CD4-positive, alpha-beta T cell treated with Interleukin-6 for 4 hours (primary cell): ENCODE data around the gene NTMT1.
A peak's percentile ranks its signal among the peaks of the same experiment; 100 is the strongest.
"Not testable (repeated sequence)": the region's sequence is repeated elsewhere in the genome, so short reads cannot be mapped to it uniquely, and the experiment has no call there.

Source experiments
- DNase-seq: peaks from one replicate; pipeline ENCODE4 v3.0.0-alpha.2; 2020; ENCODE audit warnings: mixed read lengths

Gene NTMT1

GRCh38 chr9:129615407-129616285, 10.3 kb upstream of the NTMT1 start:
- DNase-seq: no peak

- peak; percentile 20 for DNase-seq
Observed at GRCh38 chr9:129617167-129617566, 8.8 kb upstream of the NTMT1 start.

DNA sequence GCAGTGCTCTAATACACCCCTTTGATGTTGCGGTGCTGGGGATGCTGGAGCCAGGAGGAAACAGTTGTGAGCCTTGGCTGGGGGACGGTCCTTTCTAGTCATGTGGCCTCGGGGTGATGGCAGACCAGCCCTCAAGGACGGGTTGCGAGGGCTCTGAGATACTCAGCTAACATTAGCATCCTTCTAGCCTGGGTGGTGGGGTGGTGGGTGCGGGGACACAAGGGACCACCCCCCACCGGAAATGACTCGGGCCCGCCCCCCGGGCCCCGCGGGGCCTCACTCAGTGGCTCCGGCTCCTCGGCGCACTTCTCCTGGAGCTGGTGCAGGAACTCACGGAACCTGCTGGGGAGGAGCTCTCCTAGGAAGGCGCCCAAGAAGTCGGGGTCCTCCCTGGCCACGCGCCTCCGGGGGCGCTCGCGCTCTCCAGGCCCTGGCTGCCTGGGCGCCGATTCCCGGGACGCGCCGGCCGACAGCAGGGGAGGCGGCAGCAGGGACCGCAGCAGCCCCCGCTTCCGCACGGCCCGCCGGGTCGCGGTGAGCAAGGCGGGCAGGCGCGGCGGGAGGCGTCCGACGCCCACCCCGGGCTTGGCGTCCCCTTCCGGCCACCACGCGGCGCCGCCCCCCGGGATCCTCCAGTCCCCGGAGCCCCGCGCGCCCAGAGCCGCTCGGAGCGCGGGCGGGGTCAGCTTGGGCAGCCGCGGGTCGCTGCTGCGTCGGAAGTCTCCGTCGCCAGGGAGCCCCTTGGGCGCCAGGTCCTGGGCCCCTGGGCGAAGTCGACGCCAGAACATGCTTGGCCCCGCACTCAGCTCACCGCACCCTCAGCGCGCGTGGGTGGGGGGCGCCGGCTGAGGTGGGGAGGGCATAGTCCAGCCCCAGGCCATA, 5.9 kb upstream of the NTMT1 start:
- DNase-seq: peak; percentile 19

DNA sequence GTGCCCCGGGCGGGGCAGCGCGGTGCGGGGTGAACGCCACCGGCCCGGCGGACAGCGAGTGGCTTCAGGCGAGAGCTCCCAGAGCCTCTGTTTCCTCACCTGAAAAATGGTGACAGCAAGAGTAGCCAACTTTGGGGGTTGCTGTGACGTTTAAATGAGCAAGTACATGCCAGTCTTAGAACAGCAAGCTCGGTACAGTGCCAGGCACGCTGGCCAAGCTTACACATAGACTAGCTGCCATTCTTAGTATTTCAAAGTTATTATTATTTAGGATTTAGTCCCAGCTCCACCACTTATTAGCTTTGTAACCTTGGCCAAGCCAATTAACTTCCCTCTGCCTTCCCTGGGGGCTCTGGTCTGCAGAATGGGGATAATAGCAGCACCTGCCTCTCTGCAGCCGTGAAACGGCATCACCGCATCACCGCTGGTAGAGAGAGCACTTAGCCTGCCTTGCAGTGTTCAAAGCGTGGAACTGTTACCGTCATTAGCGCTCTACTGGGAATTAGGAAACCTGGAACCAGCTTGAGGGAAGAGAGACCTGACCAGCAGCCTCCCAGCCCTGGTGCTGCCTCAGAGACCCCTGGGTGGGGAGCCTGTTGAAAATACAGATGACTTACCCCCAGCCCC, 5.2 kb upstream of the NTMT1 start, which contains the start of gene C9orf50:
Gene C9orf50, minus strand, starts transcription at position 433 of the 627 bp plus-strand sequence. CDS start 527 bp downstream, outside the sequence.
- peak; percentile 1 for DNase-seq

DNA sequence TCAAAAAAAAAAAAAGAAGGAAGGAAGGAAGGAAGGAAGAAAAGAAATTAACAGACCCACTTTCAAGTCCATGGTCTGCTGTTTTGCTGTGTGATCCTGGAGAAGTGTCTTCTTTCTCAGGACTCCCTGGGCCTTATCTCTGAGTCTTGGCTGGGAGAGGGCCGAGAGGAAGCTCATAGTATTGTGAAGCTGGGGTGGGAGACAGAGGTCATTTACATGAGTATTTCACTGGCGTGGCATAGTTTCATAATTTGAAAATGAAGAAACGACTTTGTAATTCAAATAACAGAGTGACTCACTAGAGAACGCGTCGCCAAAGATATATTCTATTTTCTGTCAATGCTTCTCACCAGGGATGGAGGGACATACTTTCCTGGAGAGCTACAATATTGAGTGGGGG, 2.6 kb upstream of the NTMT1 start:
- DNase-seq: no peak

- peak; percentile 81 for DNase-seq
Observed at GRCh38 chr9:129624168-129624759, 1.7 kb upstream of the NTMT1 start.

DNA sequence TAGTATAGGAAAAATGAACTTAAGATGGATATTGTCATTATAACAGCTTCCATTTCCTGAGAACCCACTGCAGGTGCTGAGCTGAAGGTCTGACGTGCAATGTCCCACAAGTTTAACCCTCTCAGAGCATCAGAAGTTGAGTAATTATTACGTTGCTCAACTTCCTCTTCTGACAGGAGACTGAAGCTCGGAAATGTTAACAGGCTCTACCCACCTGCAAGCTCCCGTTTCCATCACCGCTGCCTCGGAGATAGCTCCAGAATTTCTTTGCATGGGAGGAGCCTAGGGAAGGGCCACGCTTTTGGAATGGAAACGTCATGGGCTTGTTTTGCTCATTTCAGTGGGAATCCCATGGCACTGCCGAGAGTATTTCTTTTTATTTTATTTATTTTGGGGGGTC, 1.0 kb upstream of the NTMT1 start:
- peak; percentile 36 for DNase-seq

- DNase-seq: peak; percentile 42
Observed at GRCh38 chr9:129626625-129627284, 792 bp downstream of the NTMT1 start.

DNA sequence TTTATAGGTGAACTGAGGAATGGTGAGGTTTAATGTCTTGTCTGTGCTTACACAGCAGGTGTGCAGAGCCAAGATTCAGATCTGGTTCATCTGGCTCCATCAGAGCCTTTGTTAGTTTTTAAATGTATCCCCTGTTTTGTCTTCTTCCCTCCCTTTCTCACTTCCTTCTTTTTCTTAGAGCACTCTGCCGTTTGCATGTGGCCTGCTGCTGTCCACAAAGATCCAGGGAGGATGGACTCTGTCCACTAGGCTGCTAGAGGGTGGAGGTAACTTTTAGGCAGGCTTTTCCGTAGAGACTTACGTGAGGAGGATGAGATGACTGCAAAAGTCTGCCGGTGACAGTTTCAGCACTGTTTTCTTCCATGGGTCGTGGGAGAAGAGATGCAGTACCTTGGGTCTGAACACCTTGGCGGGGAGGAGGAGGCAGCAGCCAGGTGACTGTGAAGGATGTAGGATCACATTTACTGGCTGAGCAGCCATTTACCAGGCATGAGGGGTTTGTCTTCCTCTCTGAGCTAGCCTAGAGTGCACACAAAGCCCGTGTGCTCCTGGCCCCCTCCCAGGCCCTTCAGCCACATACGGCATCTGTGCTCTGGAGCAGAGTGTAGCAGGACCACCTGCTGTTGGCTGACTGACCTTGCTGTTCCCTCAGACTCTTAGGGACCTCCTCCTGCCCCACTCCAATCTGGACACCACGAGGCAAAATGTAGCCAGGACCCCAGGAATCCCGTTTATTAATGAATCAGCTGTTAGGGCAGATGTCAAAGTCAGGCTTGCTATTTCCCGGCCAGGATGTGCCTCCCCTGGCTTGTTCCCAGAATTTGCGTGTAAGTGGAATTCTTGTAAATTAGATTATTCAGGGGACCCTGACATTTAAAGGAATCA, 1.8 kb downstream of the NTMT1 start:
- DNase-seq: peak; percentile 0

DNA sequence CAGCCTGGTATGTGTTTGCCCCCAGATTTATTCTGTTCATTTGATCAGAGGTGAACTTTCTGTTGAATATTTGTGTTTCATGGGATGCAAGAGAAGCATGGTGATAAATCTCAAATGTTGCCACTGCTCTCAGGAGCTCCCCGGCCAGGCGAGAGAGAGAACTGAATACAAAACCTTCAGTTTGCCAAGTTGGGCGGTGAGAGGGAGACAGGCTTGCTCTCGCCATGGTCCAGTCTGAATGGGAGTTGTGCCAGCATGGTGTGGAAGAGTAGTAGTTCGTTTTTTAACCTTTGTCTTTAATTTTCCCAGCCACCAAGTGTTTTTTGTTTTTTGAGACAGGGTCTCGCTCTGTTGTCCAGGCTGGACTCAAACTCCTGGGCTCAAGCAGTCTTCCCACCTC, 2.7 kb downstream of the NTMT1 start:
- DNase-seq: no peak

DNA sequence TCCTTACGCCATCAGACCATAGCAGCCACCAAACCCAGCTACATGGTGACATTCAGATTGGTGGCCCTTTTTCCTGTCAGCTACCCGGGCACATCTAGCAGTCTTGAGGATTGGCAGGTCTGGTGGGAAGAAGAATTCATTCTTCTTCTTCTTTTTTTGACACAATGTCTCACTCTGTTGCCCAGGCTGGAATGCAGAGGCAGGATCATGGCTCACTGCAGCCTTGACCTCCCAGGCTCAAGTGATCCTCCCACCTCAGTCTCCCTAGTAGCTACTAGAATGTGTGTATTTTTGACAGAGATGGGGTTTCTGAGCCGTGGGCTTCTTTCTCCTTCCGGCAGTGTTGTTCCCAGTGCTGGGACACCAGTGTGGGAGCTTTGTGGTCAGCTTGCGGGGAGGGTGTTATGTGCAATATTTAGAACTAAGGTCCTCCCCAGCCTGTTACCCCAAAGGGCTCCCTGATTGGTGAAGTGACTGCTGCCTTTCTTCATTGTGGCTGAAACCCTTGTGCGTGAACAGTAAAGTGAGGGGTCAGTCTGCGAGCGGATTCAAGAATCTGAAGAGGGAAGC, 3.4 kb downstream of the NTMT1 start:
- DNase-seq: no peak

- DNase-seq: no peak
Observed at GRCh38 chr9:129630967-129631673, 5.2 kb downstream of the NTMT1 start.

- no peak for DNase-seq
Observed at GRCh38 chr9:129631674-129632129, 5.7 kb downstream of the NTMT1 start.

DNA sequence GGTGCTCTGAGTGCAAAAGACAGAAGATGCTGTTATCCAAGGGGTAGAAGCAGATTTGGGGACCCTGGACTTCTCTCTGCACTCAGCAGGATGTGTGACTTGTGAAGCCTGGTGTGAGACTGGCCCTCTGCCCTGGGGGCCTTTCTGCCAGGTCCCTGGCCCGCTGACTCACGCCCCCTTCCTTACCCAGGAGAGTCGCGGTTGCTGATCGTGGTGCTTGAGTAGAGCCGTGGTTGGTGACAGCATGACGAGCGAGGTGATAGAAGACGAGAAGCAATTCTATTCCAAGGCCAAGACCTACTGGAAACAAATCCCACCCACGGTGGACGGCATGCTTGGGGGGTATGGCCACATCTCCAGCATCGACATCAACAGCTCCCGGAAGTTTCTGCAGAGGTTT, 6.5 kb downstream of the NTMT1 start:
- no peak for DNase-seq

GRCh38 chr9:129633207-129633606, 7.2 kb downstream of the NTMT1 start:
- no peak for DNase-seq

DNA sequence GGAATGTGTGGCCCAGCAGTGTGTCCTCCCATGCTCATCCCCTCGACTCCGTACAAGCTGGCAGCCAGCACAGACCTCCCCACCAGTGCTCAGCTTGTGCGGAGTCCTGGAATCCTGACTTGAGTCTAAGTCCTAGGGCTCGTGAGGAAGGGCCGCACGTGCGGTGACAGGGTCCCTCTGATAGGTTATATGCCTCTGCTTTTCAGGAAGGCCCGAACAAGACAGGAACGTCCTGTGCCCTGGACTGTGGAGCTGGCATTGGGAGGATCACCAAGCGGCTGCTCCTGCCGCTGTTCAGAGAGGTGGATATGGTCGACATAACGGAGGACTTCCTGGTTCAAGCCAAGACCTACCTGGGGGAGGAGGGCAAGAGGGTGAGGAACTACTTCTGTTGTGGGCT, 7.9 kb downstream of the NTMT1 start:
- DNase-seq: no peak

DNA sequence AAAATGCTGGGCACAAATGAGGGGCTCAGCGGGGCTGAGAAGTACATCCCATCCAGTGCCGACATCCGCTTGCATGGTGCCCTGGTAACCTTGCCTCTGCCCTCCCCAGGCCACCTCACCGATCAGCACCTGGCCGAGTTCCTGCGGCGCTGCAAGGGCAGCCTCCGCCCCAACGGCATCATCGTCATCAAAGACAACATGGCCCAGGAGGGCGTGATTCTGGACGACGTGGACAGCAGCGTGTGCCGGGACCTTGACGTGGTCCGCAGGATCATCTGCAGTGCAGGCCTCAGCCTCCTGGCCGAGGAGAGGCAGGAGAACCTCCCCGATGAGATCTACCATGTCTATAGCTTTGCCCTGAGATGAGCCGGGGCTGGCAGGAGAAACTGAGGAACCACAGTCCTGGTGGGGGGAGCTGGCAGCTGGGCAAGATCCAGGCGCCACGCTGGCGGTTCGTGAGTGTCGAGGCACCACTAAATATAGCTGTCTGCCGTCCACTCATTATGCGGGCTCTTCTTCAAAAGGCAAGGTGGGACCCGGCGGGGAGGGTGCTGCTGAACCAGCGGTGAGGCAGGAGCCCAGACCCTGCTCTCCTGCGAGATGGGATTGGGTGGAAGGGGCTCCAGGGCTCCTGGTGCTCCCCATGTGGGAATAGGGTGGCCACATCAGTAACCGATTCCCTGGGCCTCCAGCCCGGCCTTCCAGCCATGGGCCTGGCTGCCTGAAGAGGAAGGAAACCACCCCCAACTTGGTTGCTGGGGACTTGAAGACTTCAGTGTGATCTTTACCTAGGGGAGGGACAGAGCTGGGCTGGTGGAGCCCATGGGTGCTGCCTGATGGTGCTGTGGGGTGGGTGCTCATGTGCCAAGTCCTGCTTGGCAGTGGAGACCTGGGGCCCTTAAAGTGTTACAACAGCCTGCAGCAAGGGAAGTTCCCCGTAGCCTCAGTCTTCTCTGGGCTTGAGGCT, 9.4 kb downstream of the NTMT1 start:
- DNase-seq: no peak

DNA sequence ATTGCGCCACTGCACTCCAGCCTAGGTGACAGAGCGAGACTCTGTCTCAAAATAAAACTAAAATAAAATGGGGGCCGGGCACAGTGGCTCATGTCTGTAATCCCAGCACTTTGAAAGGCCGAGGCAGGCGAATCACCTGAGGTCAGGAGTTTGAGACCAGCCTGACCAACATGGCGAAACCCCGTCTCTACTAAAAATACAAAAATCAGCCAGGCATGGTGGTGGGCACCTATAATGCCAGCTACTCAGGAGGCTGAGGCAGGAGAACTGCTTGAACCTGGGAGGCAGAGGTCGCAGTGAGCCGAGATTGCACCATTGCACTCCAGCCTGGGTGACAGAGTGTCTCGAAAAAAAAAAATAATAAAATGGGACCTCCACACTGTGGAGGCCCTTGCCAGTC, 10.4 kb downstream of the NTMT1 start:
- DNase-seq: not testable (repeated sequence)

DNA sequence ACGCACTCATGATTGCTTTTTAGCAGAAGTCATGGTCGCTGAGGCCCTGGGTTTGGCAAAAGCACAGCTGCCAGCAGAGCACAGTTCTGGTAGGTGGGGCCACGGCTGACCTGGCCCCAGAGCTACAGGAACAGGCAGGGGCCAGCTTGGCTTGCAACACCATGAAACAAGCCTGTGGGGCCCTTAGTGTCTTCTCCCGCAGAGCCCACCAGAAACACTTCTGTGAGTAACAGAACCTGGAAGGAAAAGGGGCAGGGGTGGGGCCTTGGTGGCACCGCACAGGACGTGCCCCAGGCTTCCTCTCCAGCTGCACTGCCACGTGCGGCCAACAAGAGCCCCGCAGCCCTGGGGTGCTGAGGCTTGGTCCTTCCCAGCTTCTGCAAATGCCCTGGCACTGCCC, 11.1 kb downstream of the NTMT1 start:
- DNase-seq: no peak
